Effector memory CD4-positive, alpha-beta T cell (primary cell): ENCODE data around the gene HCN3.
A peak's percentile ranks its signal among the peaks of the same experiment; 100 is the strongest.

Experiments
- DNase-seq, 3 donors: peaks; one replicate each; pipeline ENCODE4 v3.0.0-alpha.2; 2020
- H3K27ac ChIP-seq: 2 replicates; pipeline ENCODE4 v1.7.0; 2013; ENCODE audit warnings: mild to moderate bottlenecking, low read length, moderate library complexity; ENCODE audit not compliant: insufficient read depth, poor library complexity, severe bottlenecking
- H3K27me3 ChIP-seq: replicated peaks from 2 replicates; pipeline ENCODE4 v1.7.0; 2013; ENCODE audit warnings: mild to moderate bottlenecking, low read length; ENCODE audit not compliant: insufficient read depth, control insufficient read depth, poor library complexity, severe bottlenecking
- H3K36me3 ChIP-seq: 2 replicates; pipeline ENCODE4 v1.7.0; 2013; ENCODE audit warnings: mild to moderate bottlenecking, low read length, moderate library complexity; ENCODE audit not compliant: control insufficient read depth, insufficient read depth
- H3K4me1 ChIP-seq: 2 replicates; pipeline ENCODE4 v1.7.0; 2013; ENCODE audit warnings: low read length, mild to moderate bottlenecking; ENCODE audit not compliant: control insufficient read depth, insufficient read depth, poor library complexity, severe bottlenecking
- H3K4me3 ChIP-seq: 2 replicates; pipeline ENCODE4 v1.7.0; 2013; ENCODE audit warnings: low read length, low read depth, mild to moderate bottlenecking; ENCODE audit not compliant: insufficient read depth, poor library complexity, severe bottlenecking
- H3K9me3 ChIP-seq: 2 replicates; pipeline ENCODE4 v1.7.0; 2013; ENCODE audit warnings: mild to moderate bottlenecking, low read length, moderate library complexity; ENCODE audit not compliant: control insufficient read depth

The HCN3 gene

GRCh38 chr1:155307247-155307740 is 30.0 kb downstream of the HCN3 start:
- H3K27me3 ChIP-seq, result no peaks in the 10 kb centered on the region
- peaks cover 10% of the 10 kb centered on the region for H3K4me1 ChIP-seq
- DNase-seq, result no peak
- H3K4me3 ChIP-seq, result no peak overlapping the region
- no peaks in the 10 kb centered on the region for H3K36me3 ChIP-seq
- no peaks in the 10 kb centered on the region for H3K9me3 ChIP-seq
- no peak overlapping the region for H3K27ac ChIP-seq

GRCh38 chr1:155308493-155309422 is 31.5 kb downstream of the HCN3 start, which contains the start of gene FDPS:
Gene FDPS (plus strand): TSS chr1:155308866. CDS start chr1:155309790, 924 bp downstream.
- Histone ChIP-seq H3K9me3 (no peaks in the 10 kb centered on the region), H3K36me3 (no peaks in the 10 kb centered on the region), H3K27ac (peak within 1 kb of the TSS; percentile 90), H3K4me3 (peak within 1 kb of the TSS; percentile 55), H3K4me1 (peaks cover 10% of the 10 kb centered on the region), H3K27me3 (no peaks in the 10 kb centered on the region)
- peak; percentile 95 to 98 (median 97) for DNase-seq

GRCh38 chr1:155309423-155310021 is 32.3 kb downstream of the HCN3 start:
- Histone ChIP-seq H3K4me1 (peaks cover 10% of the 10 kb centered on the region), H3K4me3 (peak overlapping the region; percentile 55), H3K9me3 (no peaks in the 10 kb centered on the region), H3K27me3 (no peaks in the 10 kb centered on the region), H3K36me3 (no peaks in the 10 kb centered on the region), H3K27ac (peak overlapping the region; percentile 74)
- DNase-seq, result no peak

GRCh38 chr1:155313261-155313660 is 36.0 kb downstream of the HCN3 start:
- Histone ChIP-seq H3K27ac (no peak overlapping the region), H3K36me3 (peaks cover 8% of the 10 kb centered on the region), H3K4me1 (peaks cover 10% of the 10 kb centered on the region), H3K4me3 (no peak overlapping the region), H3K27me3 (no peaks in the 10 kb centered on the region), H3K9me3 (no peaks in the 10 kb centered on the region)
- DNase-seq, result no peak

GRCh38 chr1:155316922-155317321 is 39.7 kb downstream of the HCN3 start:
- Histone ChIP-seq H3K27me3 (no peaks in the 10 kb centered on the region), H3K4me3 (no peak overlapping the region), H3K4me1 (peaks cover 10% of the 10 kb centered on the region), H3K36me3 (peaks cover 11% of the 10 kb centered on the region), H3K9me3 (no peaks in the 10 kb centered on the region), H3K27ac (no peak overlapping the region)
- no peak for DNase-seq

GRCh38 chr1:155318082-155318481 is 40.8 kb downstream of the HCN3 start:
- peaks cover 10% of the 10 kb centered on the region for H3K4me1 ChIP-seq
- H3K9me3 ChIP-seq, result no peaks in the 10 kb centered on the region
- no peak overlapping the region for H3K4me3 ChIP-seq
- DNase-seq, result no peak
- no peaks in the 10 kb centered on the region for H3K27me3 ChIP-seq
- peaks cover 11% of the 10 kb centered on the region for H3K36me3 ChIP-seq
- H3K27ac ChIP-seq, result no peak overlapping the region

- Histone ChIP-seq H3K27me3 (no peaks in the 10 kb centered on the region), H3K4me3 (no peak overlapping the region), H3K27ac (no peak overlapping the region), H3K4me1 (peaks cover 10% of the 10 kb centered on the region), H3K36me3 (peaks cover 11% of the 10 kb centered on the region), H3K9me3 (no peaks in the 10 kb centered on the region)
- DNase-seq, result no peak
Measured at GRCh38 chr1:155319536-155319935, 42.3 kb downstream of the HCN3 start.

GRCh38 chr1:155320252-155320651 is 43.0 kb downstream of the HCN3 start:
- no peak for DNase-seq
- Histone ChIP-seq H3K9me3 (no peaks in the 10 kb centered on the region), H3K36me3 (peaks cover 7% of the 10 kb centered on the region), H3K4me1 (peaks cover 14% of the 10 kb centered on the region), H3K27me3 (no peaks in the 10 kb centered on the region), H3K27ac (no peak overlapping the region), H3K4me3 (peak overlapping the region; percentile 50)

- no peak within 1 kb of the TSS for H3K27ac ChIP-seq
- H3K27me3 ChIP-seq, result no peaks in the 10 kb centered on the region
- peaks cover 15% of the 10 kb centered on the region for H3K4me1 ChIP-seq
- peak within 1 kb of the TSS; percentile 50 for H3K4me3 ChIP-seq
- H3K36me3 ChIP-seq, result peaks cover 7% of the 10 kb centered on the region
- DNase-seq, result peak; percentile 38 to 60 (median 52)
- H3K9me3 ChIP-seq, result no peaks in the 10 kb centered on the region
Measured at GRCh38 chr1:155320661-155321617, 43.7 kb downstream of the HCN3 start, which contains the start of gene RUSC1. Gene RUSC1 (plus strand): TSS chr1:155320894. CDS start chr1:155321774, 880 bp downstream.
